BLaER1 (cell line): Measurements from ENCODE around the gene TBL3.

Source experiments
- H3K27ac ChIP-seq: shearing (Covaris generic); formaldehyde crosslinking; 2 replicates; pipeline ENCODE4 v1.8.1; 2022
- H3K27me3 ChIP-seq: shearing (Covaris generic); formaldehyde crosslinking; 2 replicates; pipeline ENCODE4 v1.8.1; 2022
- H3K36me3 ChIP-seq: shearing (Covaris generic); formaldehyde crosslinking; 2 replicates; pipeline ENCODE4 v1.8.1; 2022
- H3K4me1 ChIP-seq: shearing (Covaris generic); formaldehyde crosslinking; 2 replicates; pipeline ENCODE4 v1.8.1; 2022
- H3K4me2 ChIP-seq: shearing (Covaris generic); formaldehyde crosslinking; 2 replicates; pipeline ENCODE4 v1.8.1; 2022
- H3K4me3 ChIP-seq: shearing (Covaris generic); formaldehyde crosslinking; 2 replicates; pipeline ENCODE4 v1.8.1; 2022
- H3K9ac ChIP-seq: shearing (Covaris generic); formaldehyde crosslinking; 2 replicates; pipeline ENCODE4 v1.8.1; 2022
- H3K9me3 ChIP-seq: shearing (Covaris generic); formaldehyde crosslinking; 2 replicates; pipeline ENCODE4 v1.8.1; 2022
- H4K20me1 ChIP-seq: shearing (Covaris generic); formaldehyde crosslinking; 2 replicates; pipeline ENCODE4 v1.8.1; 2022
- Cebpa-rat ChIP-seq: shearing (Covaris generic); IDR thresholded peaks from 2 replicates; pipeline ENCODE4 v1.8.1; 2022

The TBL3 gene

DNA sequence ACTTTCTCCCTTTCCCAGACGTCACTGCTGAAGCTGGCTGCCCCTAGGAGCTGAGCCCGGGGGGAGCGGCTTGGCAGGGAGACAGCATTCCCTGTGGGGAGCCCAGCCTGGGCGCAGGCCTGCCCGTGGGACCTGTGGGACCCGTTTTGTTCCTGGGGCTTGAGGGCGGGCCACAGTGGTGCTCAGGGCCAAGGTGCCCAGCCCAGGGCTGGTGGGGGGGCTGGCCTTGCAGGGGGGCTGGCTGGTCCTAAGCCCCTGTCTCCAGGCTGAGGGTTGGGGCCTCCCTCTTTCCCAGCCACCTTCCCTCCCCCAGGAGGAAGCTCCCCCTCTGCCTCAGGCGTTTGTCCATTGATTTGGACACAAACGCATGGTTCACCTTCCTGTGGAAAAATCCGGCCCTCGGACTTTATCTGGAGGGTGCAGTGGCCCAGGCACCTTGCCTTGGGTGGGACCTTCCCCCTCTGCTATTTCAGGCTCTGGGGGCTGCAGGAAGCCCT is 59.3 kb downstream of the TBL3 start:
- peaks cover 28% of the 10 kb centered on the region for H3K27me3 ChIP-seq
- H3K4me2 ChIP-seq: peak overlapping the region; percentile 98
- peak overlapping the region; percentile 56 for H3K27ac ChIP-seq
- peaks cover 7% of the 10 kb centered on the region for H3K36me3 ChIP-seq
- peaks cover 85% of the 10 kb centered on the region for H3K4me1 ChIP-seq
- H4K20me1 ChIP-seq: peaks cover 18% of the 10 kb centered on the region
- no peak overlapping the region for H3K4me3 ChIP-seq
- H3K9ac ChIP-seq: peak overlapping the region; percentile 45; the same call in 1 of the 2 replicates
- no peak for TF ChIP-seq Cebpa-rat
- no peaks in the 10 kb centered on the region for H3K9me3 ChIP-seq
